ENCODE data around the gene VTI1A. TPM values are rescaled to one million over a fixed set of nuclear protein-coding genes. Genes with fewer than 3 reads are reported as not detected.

The VTI1A gene
- total RNA-seq, 1 donor from 2014 or later, result 26.3 TPM

- DNase-seq (ENCODE audit: extremely low spot score, unreplicated experiment), result no peak
- Mint-ChIP-seq H3K36me3 (ENCODE audit: unreplicated experiment) (peaks cover 7% of the 10 kb centered on the region), H3K9me3 (ENCODE audit: unreplicated experiment) (no peaks in the 10 kb centered on the region), H3K27ac (ENCODE audit: unreplicated experiment) (no peak overlapping the region), H3K4me3 (ENCODE audit: unreplicated experiment) (no peak overlapping the region), H3K4me1 (ENCODE audit: unreplicated experiment) (peaks cover 13% of the 10 kb centered on the region), H3K27me3 (ENCODE audit: unreplicated experiment) (no peaks in the 10 kb centered on the region)
- TF ChIP-seq CTCF (IDR thresholded peaks at IDR 0.05), result peak; percentile 66
These were observed 274.2 kb downstream of the VTI1A start for GRCh38 chr10:112721080-112721698.

- TF ChIP-seq CTCF (IDR thresholded peaks at IDR 0.05), result no peak
- peaks cover 9% of the 10 kb centered on the region for H3K36me3 Mint-ChIP-seq (ENCODE audit: unreplicated experiment)
- no peaks in the 10 kb centered on the region for H3K27me3 Mint-ChIP-seq (ENCODE audit: unreplicated experiment)
- no peaks in the 10 kb centered on the region for H3K9me3 Mint-ChIP-seq (ENCODE audit: unreplicated experiment)
- DNase-seq (ENCODE audit: extremely low spot score, unreplicated experiment), result no peak
- no peak overlapping the region for H3K27ac Mint-ChIP-seq (ENCODE audit: unreplicated experiment)
- H3K4me1 Mint-ChIP-seq (ENCODE audit: unreplicated experiment), result peaks cover 4% of the 10 kb centered on the region
- no peak overlapping the region for H3K4me3 Mint-ChIP-seq (ENCODE audit: unreplicated experiment)
These were observed 275.7 kb downstream of the VTI1A start for GRCh38 chr10:112722758-112723157.

GRCh38 chr10:112723876-112724275, 276.9 kb downstream of the VTI1A start:
- H3K4me1 Mint-ChIP-seq (ENCODE audit: unreplicated experiment), result peaks cover 4% of the 10 kb centered on the region
- H3K27ac Mint-ChIP-seq (ENCODE audit: unreplicated experiment), result no peak overlapping the region
- no peak for DNase-seq (ENCODE audit: extremely low spot score, unreplicated experiment)
- no peaks in the 10 kb centered on the region for H3K27me3 Mint-ChIP-seq (ENCODE audit: unreplicated experiment)
- no peak for TF ChIP-seq CTCF (IDR thresholded peaks at IDR 0.05)
- H3K36me3 Mint-ChIP-seq (ENCODE audit: unreplicated experiment), result peaks cover 9% of the 10 kb centered on the region
- H3K9me3 Mint-ChIP-seq (ENCODE audit: unreplicated experiment), result no peaks in the 10 kb centered on the region
- no peak overlapping the region for H3K4me3 Mint-ChIP-seq (ENCODE audit: unreplicated experiment)

GRCh38 chr10:112724404-112724991, 277.5 kb downstream of the VTI1A start:
- H3K9me3 Mint-ChIP-seq (ENCODE audit: unreplicated experiment), result no peaks in the 10 kb centered on the region
- no peak for DNase-seq (ENCODE audit: extremely low spot score, unreplicated experiment)
- H3K27ac Mint-ChIP-seq (ENCODE audit: unreplicated experiment), result no peak overlapping the region
- no peak overlapping the region for H3K4me3 Mint-ChIP-seq (ENCODE audit: unreplicated experiment)
- no peak for TF ChIP-seq CTCF (IDR thresholded peaks at IDR 0.05)
- H3K27me3 Mint-ChIP-seq (ENCODE audit: unreplicated experiment), result no peaks in the 10 kb centered on the region
- H3K4me1 Mint-ChIP-seq (ENCODE audit: unreplicated experiment), result peaks cover 4% of the 10 kb centered on the region
- peaks cover 9% of the 10 kb centered on the region for H3K36me3 Mint-ChIP-seq (ENCODE audit: unreplicated experiment)

GRCh38 chr10:112728118-112728883, 281.3 kb downstream of the VTI1A start:
- Mint-ChIP-seq H3K4me1 (ENCODE audit: unreplicated experiment) (peaks cover 22% of the 10 kb centered on the region), H3K4me3 (ENCODE audit: unreplicated experiment) (no peak overlapping the region)
- DNase-seq (ENCODE audit: extremely low spot score, unreplicated experiment), result no peak

More at GRCh38 chr10:112728118-112728883, 281.3 kb downstream of the VTI1A start:
- Mint-ChIP-seq H3K27me3 (ENCODE audit: unreplicated experiment) (no peaks in the 10 kb centered on the region), H3K27ac (ENCODE audit: unreplicated experiment) (no peak overlapping the region), H3K36me3 (ENCODE audit: unreplicated experiment) (peaks cover 6% of the 10 kb centered on the region), H3K9me3 (ENCODE audit: unreplicated experiment) (no peaks in the 10 kb centered on the region)
- TF ChIP-seq CTCF (IDR thresholded peaks at IDR 0.05), result no peak

All from osteocyte (in vitro differentiated cells).